Tibial artery (tissue), 4 donors: ENCODE results near the gene C1GALT1.
"Not testable (repeated sequence)": the region's sequence is repeated elsewhere in the genome, so short reads cannot be mapped to it uniquely, and the experiment has no call there.

Source experiments
- DNase-seq, 2 donors: peaks; one replicate each; pipeline ENCODE4 v3.0.0-alpha.2; 2019
- H3K27ac ChIP-seq, 2 donors: fragments of 200-600 bp; sonication (generic) in 1 of 2; 1 replicate in 1 of 2; 2 replicates in 1 of 2; pipeline ENCODE4 v1.5.1; 2018 to 2019; ENCODE audit warnings: mild to moderate bottlenecking in 1 of 2
- H3K27me3 ChIP-seq, 2 donors: fragments of 200-600 bp; sonication (generic) in 1 of 2; one replicate each; pipeline versions ENCODE4 v1.5.1 to v1.6.0; 2016 to 2019
- H3K36me3 ChIP-seq, 3 donors: fragments of 200-600 bp; sonication (generic) in 2 of 3; one replicate each; pipeline ENCODE4 v1.5.1; 2016 to 2019; ENCODE audit warnings: mild to moderate bottlenecking in 2 of 3
- H3K4me1 ChIP-seq, 4 donors: fragments of 200-600 bp; sonication (generic) in 2 of 4; 1 replicate in 3 of 4; 2 replicates in 1 of 4; pipeline ENCODE4 v1.5.1; 2016 to 2019
- H3K4me3 ChIP-seq, 2 donors: fragments of 200-600 bp; sonication (generic) in 1 of 2; 1 replicate in 1 of 2; 2 replicates in 1 of 2; pipeline ENCODE4 v1.5.1; 2018 to 2019; ENCODE audit warnings: mild to moderate bottlenecking in 2 of 2
- H3K9me3 ChIP-seq, 3 donors: fragments of 200-600 bp; sonication (generic) in 1 of 3; one replicate each; pipeline ENCODE4 v1.5.1; 2016 to 2019
- CTCF ChIP-seq, 2 experiments: fragments of 200-600 bp in 1 of 2; fragments of 450-650 bp in 1 of 2; IDR thresholded peaks; one replicate each; pipeline ENCODE4 v1.5.1; 2017 to 2019; ENCODE audit warnings: antibody characterized with exemption in 2 of 2, mild to moderate bottlenecking in 1 of 2, moderate library complexity in 1 of 2
- intact Hi-C: fragments of 100-400 bp; cut with DNase I; formaldehyde crosslinking; loops from one replicate; pipeline ENCODE4 v1.15.0; 2023; ENCODE audit warnings: low total_unique reads

The C1GALT1 gene

GRCh38 chr7:7188091-7188490 is 5.7 kb downstream of the C1GALT1 start:
- Histone ChIP-seq H3K4me3 (no peak overlapping the region), H3K36me3 (no peaks in the 10 kb centered on the region), H3K27ac (no peak overlapping the region), H3K27me3 (no peaks in the 10 kb centered on the region), H3K4me1 (peaks cover 0 to 15% (median 4%) of the 10 kb centered on the region in 4 donors), H3K9me3 (no peaks in the 10 kb centered on the region)
- intact Hi-C loops, result no loop called here
- DNase-seq, result no peak
- TF ChIP-seq CTCF (IDR thresholded peaks at IDR 0.05), result no peak

GRCh38 chr7:7188742-7189141 is 6.4 kb downstream of the C1GALT1 start:
- H3K9me3 ChIP-seq, result no peaks in the 10 kb centered on the region
- intact Hi-C loops, result no loop called here
- H3K27ac ChIP-seq, result no peak overlapping the region
- H3K4me1 ChIP-seq, result peaks cover 0 to 10% (median 4%) of the 10 kb centered on the region in 4 donors
- H3K4me3 ChIP-seq, result no peak overlapping the region
- no peaks in the 10 kb centered on the region for H3K27me3 ChIP-seq
- no peak for DNase-seq
- H3K36me3 ChIP-seq, result no peaks in the 10 kb centered on the region
- TF ChIP-seq CTCF (IDR thresholded peaks at IDR 0.05), result no peak

- intact Hi-C loops, result no loop called here
- TF ChIP-seq CTCF (IDR thresholded peaks at IDR 0.05), result no peak
- Histone ChIP-seq H3K9me3 (no peaks in the 10 kb centered on the region), H3K36me3 (no peaks in the 10 kb centered on the region), H3K27me3 (no peaks in the 10 kb centered on the region), H3K4me3 (no peak overlapping the region), H3K27ac (no peak overlapping the region), H3K4me1 (peaks cover 0 to 7% (median 2%) of the 10 kb centered on the region in 4 donors)
- no peak for DNase-seq
Observed at GRCh38 chr7:7190142-7190541, 7.8 kb downstream of the C1GALT1 start.

- intact Hi-C loops, result no loop called here
- no peaks in the 10 kb centered on the region for H3K9me3 ChIP-seq
- H3K4me3 ChIP-seq, result no peak overlapping the region
- peaks cover 0 to 7% (median 2%) of the 10 kb centered on the region in 4 donors for H3K4me1 ChIP-seq
- H3K27ac ChIP-seq, result no peak overlapping the region
- no peaks in the 10 kb centered on the region for H3K36me3 ChIP-seq
- no peaks in the 10 kb centered on the region for H3K27me3 ChIP-seq
- no peak for DNase-seq
- TF ChIP-seq CTCF (IDR thresholded peaks at IDR 0.05), result no peak
Observed at GRCh38 chr7:7191137-7191536, 8.8 kb downstream of the C1GALT1 start.

- DNase-seq, H3K27me3 ChIP-seq, H3K4me3 ChIP-seq, intact Hi-C loops, H3K36me3 ChIP-seq, H3K27ac ChIP-seq, H3K4me1 ChIP-seq, H3K9me3 ChIP-seq: not testable (repeated sequence)
Observed at GRCh38 chr7:7192798-7193788, 10.7 kb downstream of the C1GALT1 start.

- DNase-seq, intact Hi-C loops, H3K36me3 ChIP-seq, H3K9me3 ChIP-seq, H3K27ac ChIP-seq, H3K4me3 ChIP-seq, H3K27me3 ChIP-seq: not testable (repeated sequence)
- H3K4me1 ChIP-seq, result peaks cover 0 to 12% (median 2%) of the 10 kb centered on the region in 4 donors
Observed at GRCh38 chr7:7199592-7199991, 17.2 kb downstream of the C1GALT1 start.

- intact Hi-C loops, DNase-seq, H3K4me3 ChIP-seq, H3K27ac ChIP-seq, H3K27me3 ChIP-seq, H3K9me3 ChIP-seq, H3K36me3 ChIP-seq: not testable (repeated sequence)
- peaks cover 0 to 12% (median 2%) of the 10 kb centered on the region in 4 donors for H3K4me1 ChIP-seq
Observed at GRCh38 chr7:7200255-7200654, 17.9 kb downstream of the C1GALT1 start.
